Stimulated activated CD8-positive, alpha-beta memory T cell treated with anti-CD3 and anti-CD28 coated beads, Interleukin-7, amount 100 ng/mL, for 24 hours (primary cell): ENCODE data around the gene NEK7.
"Not testable (repeated sequence)": the region's sequence is repeated elsewhere in the genome, so short reads cannot be mapped to it uniquely, and the experiment has no call there.

ENCODE experiments used
- DNase-seq: peaks from one replicate; pipeline ENCODE4 v3.0.0-alpha.2; 2020; ENCODE audit warnings: low read depth

NEK7 gene

DNA sequence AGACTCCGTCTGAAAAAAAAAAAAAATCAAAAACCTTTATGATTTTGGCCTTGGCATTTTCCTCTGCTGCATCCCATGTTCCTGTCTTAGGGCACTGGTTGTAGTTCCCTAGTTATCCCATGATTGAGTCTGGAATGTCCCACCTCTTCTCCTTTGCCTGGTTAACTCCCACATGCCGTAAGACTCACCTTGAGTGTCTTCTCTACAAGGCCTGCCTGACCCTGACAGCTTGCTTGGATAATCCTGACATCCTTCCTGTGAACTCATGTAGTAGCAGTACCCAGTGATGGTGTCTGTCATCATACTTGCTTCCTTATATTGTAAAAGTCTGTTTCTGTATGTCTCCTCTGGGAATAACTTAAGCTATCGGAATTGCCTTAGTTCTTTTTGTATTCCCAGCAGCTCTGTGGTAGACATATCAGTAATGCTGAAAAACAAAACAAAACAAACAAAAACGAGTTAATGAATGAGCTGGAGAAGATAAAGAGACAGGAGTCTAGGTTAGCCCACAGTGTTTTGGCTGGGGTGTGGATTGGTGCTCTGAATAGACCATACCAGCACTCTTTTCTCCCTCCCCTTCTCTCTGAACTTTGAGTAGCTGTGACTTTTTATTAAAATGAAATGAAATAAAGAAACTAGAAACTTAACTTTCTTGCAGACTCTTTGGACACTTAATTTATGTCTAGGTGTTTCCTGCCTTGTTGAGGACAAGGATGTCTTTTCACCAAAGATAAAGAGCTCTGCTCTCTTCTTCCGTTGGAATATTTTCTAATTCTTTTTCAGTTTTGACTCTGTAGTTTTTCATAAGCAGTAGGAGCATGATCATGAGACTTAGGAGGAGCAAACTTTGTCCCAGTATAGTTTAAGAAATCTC, 15.1 kb downstream of the NEK7 start:
- DNase-seq: no peak

DNA sequence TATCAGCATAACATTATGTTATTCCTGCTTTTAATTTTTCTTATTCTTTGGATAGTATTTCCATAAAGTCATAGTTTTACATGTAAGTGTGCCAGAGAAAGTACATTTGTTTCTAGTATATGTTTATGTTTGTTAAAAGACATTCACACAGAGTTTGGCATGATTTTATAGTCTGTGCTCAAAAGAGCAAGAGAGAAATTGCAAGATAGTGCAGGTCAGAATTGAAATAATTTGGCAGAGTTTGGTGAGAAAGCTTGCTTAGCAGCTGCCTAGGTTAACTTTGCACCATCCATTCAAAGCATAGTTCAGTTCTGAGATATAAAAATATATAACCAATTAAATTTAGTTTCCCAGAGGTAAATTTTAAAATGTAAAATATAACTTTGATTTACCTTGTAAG, 17.0 kb downstream of the NEK7 start:
- no peak for DNase-seq

DNA sequence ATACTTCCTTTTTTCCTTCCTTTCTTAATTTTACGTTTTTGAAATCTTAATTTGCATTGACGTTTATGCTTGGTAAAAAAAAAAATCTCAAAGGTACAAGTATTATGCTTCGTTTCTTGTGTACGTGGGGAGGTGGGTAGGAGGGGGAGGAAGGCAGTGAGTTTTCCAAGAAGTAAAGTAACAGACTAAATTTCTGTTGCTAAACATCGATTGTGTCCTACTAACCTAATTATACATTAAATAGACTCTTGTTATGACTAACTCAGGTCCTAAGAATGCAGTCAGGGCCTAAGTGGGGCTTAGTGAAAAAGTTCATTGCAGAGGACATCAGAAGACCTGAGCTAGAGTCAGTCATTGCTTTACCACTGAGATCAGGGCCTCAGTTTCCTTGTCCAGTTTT, 17.5 kb downstream of the NEK7 start:
- DNase-seq: no peak

DNA sequence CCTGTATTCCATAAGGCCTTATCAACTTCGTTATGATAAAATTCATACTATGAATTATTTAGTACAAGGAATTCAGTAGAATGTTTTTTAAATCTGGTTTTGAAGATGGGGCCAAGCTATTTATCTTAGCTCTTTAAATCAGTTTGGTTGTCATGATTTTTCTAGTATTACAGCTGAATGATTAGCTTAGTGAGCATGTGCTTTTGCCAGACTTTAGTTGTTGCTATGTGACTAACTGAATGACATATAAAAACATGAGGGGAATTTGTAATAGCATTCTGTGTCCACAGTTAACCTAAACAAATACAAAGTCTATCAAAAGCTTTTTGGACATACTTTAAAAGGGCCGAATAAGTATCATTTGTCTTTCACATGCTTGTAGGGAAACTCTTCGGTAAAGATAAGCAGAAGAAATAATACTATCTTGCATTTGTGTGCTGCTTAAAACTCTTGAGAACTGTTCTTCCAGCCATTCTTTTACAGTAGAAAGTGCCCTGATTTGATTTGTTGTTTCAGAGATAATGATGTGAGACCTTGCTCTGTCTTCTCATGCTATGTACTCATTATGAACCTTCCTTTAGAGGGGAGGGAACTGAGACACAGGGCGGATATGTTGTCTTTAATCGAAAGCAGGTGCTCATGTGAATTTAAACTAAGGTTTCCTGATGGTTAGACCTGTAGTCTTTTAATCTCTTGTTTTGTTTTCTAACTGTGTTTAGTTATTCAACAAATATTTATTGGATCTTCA, 18.8 kb downstream of the NEK7 start:
- DNase-seq: no peak

DNA sequence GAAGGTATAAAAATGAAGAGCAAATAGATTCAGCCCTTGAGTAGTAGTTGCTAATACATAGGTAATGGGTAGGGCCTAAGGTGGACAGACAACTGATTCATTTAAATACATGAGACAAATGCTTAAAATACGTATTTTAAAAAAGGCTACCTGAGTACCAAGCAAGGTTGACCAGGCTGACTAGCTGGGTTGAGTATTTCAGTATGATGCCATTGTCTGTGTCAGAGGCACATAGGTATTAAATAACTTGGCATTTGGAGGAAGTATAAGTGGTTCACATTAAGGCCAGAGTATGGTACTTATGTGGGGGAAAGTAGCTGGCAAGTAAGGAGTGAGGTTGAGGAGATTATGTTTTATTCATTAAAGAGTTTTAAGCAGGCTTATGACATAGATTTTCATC, 19.4 kb downstream of the NEK7 start:
- DNase-seq: no peak

DNA sequence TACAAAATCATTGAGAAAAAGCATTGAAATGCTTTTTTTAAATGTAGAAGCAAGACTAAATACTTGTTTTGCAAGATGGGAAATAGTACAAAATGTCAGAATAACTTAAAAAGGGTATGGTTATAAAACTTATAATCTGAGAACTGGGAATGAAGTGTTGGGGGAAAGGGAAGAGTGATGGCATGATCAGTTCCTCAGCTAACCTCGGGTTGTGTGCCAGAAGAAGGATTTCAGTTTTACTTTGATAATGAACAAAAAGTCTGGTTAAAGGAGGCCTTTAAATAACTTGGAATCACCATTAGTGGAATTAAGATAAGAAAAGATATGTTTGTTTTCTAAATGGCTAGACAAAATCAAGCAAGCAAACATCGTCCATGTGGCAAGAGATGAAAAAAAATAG, 20.7 kb downstream of the NEK7 start:
- DNase-seq: no peak

DNA sequence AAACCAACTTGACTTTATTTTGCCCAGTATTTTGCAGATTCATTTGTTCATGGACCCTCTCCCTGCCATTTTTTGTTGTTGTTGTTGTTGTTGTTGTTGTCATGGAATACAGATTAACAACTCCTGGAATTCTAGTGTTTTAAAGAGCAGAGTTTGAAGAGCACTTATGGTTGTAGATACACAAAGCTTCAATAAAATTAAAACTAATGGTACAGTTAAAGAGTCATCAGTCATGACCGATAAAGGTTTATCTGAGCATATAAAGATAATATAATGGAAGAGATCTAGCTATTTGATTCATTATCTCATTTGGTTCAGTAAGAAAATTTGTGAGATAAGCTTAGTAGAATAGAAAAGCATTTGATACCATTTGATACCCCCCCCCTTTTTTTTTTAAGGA, 21.8 kb downstream of the NEK7 start:
- no peak for DNase-seq

DNA sequence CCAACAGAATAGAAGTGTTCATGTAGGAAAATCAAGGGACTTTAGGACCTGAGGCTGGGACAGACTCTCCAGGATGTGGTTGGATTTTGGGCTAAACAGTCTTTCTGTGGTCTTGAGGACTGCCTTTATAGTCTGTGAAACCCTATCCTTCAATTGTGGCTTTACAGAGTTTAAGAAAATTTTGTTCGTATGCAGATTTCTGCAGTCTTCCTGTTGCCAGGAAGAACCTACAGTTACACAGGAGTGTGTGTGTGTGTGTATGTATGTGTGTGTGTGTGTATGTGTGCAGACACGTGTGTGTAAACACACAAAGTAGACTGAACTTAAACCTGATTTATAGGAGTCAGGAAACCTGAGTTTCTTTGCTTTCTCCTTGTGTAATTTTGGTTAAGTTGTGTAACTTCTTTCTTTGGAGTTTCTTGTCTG, 22.8 kb downstream of the NEK7 start:
- DNase-seq: no peak

DNA sequence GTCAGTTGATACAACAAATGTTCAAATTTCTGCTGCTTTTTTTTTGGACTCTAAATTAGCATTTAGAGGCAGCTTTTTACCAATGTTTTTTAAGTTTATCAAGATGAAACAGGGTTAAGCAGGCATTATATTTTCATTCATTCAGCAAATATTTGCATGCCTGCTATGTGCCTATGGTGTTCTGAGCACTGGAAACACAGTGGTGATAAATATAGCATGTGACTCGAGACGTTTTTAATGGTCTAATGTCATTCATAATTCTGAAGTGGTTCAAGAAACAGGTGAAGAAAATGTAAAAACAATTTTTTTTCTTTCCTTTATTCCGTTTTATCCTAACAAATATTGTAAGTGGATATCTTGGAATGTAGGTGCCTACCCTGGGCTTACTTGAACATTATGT, 26.8 kb downstream of the NEK7 start:
- no peak for DNase-seq

DNA sequence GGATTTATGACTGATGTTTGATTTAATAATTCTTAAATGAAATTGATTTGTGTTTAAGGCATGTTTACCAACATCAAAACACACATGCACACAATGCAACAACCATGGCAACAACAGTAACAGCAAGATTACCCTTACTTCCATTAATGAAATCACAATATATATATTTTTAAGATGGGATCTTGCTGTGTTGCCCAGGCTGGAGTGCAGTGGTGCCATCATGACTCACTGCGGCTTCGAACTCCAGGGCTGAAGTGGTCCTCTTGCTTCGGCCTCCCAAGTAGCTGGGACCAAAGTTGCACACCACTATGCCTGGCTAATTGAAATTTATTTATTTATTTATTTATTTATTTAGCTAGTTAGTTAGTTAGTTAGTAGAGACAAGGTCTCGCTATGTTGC, 27.7 kb downstream of the NEK7 start:
- no peak for DNase-seq

DNA sequence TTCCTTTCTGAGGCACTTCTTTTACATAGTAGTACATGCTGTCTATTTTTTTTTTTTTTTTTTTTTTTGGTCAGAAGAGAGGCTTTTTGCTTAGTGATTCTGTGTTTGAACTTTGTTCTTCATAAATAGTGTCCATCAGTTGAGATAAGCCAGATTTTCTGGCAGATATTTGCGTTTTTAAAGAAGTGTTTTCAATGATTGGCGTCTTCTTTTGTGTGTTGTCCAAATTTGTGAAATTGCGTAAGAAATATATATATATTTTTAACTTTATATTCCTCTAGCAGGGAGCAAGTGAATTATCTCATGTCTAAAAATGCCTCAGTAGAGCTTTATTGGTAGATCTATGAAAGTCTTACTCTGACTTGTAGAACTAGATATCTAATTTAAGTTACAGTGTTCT, 28.3 kb downstream of the NEK7 start:
- DNase-seq: no peak

DNA sequence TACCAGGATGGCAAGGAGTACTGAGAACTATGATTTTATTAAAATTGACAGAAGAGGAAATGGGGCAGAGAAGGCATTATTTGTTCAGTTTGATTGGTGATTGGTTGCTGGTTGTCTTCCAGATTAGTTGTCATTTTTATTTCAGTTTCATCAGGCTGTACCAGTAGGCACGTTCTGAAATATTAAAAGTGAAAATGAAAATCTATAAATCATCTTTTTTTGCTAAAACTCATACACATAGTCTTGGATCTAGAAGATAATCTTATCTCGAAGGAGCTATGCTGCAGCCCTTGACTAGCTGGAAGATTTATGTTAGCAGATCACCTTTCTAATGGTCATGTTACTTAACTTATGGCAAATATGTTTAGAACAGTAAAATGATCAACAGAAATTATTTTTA, 29.0 kb downstream of the NEK7 start:
- no peak for DNase-seq

DNA sequence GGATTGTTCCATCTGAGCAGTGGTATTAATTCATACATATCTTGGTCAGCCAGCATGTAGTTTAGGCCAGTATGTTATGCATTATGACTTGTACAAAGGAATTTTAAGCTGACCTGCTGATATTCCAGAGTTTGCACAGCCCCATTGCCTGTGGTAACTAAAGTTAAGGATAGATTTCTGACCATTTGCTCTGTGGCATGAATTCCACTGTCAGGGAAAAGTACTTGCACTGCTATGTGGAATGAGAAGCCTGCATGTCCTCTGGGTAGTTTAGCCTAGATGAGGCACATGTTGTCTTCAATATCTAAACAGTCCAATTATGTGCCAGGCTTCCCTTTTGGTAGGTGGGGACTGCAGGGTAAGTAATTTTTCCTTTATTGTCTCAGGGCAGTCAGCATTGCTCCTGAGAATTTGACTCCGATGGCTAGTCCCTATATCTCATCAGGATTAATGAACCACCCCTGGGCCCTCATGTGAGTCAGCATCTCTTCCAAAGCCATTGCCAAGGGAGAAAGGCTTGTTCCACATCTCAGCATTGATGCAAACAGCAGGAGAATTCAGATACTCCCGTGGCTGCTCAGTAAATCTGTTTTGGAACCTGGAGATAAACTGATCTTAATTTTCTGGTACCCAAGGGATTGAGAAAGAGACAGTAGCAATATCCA, 30.2 kb downstream of the NEK7 start:
- no peak for DNase-seq

DNA sequence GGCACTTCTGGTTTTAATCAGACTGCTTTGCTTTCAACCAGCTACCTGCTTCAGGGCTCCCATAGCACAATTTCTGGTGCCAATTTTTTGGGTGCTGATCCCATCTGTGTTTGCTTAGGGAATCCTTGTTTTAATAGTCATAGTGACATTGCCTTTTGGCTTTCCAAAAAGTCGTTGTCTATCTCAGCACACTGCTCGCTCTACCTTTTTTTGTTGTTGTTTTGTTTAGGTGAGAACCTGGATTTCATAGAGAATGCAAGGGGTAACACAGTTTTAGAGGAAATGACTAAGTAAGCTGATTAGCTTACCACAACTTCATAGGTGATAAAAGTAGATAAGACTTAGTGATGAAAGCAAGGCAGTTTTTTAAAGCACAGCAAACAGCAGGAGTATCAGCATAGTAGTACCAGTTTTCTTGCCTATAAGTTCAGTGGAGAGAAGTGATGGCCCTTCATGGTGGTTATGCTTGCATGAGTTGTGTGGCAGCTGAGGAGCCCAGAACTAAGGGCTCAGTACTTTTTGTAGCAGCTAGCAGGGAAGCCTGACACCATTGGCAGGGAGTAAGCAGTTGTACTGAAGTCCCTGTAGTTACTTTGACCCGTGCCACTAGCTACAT, 31.3 kb downstream of the NEK7 start:
- DNase-seq: no peak

DNA sequence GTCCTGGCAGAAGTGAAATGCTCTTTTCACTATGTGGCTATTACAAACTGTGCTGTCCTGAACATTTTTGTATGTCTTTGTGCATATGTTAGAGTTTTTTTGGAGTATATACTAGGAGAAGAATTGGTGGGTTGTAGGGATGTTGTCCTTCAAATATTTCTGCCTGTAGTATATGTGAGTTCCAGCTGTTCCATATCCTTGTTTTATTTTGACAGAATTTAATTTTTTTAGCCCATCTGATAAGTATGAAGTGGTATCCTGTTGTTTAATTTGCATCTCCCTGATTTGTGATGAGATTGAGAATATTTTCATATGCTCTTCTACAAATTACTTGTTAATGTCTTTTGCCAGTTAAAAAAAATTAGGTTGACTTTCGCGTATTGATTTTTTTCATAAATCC, 34.3 kb downstream of the NEK7 start:
- no peak for DNase-seq

DNA sequence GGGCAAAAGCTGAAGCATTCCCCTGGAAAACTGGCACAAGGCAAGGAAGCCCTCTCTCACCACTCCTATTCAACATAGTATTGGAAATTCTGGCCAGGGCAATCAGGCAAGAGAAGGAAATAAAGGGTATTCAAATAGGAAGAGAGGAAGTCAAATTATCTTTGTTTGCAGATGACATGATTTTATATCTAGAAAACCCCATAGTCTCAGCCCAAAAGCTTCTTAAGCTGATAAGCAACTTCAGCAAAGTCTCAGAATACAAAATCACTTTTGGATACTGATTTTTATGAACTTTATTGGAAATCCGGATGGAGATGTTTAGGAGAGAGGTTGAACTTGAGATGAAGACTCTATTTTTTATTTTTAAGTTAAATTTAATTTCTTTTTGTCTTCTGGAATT, 37.1 kb downstream of the NEK7 start:
- DNase-seq: not testable (repeated sequence)

DNA sequence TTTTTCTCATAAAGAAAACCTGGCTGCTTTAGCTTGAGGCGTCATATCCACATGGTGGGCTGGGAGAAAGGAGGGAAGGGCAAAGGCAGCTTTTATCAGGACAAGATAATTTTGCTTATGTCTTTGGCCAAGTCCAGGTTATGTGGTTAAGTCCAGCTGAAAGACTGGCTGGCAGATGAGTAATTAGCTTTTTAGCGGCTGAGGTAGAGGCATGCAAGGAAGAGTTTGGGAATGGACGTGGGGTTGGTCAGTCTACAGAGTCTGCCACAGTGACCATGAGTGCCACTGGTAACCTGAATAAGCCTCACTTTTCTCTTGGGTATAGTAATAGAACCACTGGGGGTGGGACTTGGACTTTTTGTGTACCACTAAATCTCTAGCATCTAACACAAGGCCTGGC, 39.8 kb downstream of the NEK7 start:
- no peak for DNase-seq

DNA sequence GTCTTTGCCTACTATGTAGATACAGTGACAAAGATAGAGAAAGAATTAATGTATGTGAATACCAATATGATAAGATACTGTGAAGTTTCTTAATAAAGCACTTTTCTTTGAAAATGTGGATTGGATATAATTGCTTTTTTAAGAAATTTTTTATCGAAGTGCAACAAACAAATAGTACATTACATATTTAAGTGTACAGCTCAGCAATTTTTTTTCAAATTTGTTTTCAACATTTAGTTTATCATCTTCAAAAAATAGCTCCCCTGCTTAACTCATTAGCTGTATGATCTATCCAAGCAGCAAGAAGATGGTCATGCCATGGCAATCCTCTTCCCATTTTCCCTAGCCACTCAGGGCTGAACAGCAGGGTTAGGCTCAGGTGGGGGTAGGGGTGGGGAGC, 40.5 kb downstream of the NEK7 start:
- DNase-seq: no peak

DNA sequence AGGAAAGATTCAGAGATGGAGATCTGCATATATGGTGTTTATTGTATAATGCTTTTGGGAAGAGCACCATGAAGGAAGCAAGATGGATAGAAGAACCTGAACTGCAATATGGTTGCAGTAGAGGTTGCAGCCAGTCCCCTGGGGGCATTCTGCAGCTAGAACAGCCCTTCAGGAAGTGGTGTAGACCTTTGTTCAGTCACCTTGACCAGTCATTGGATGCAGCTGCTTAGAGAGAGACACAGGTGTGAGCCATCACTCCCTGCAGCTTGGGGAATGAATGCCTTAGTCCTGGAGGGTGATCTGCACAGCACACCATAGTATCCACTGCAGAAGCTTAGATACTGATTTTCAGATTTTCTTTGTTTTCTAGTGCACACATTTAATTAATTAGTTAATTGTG, 42.3 kb downstream of the NEK7 start:
- no peak for DNase-seq

DNA sequence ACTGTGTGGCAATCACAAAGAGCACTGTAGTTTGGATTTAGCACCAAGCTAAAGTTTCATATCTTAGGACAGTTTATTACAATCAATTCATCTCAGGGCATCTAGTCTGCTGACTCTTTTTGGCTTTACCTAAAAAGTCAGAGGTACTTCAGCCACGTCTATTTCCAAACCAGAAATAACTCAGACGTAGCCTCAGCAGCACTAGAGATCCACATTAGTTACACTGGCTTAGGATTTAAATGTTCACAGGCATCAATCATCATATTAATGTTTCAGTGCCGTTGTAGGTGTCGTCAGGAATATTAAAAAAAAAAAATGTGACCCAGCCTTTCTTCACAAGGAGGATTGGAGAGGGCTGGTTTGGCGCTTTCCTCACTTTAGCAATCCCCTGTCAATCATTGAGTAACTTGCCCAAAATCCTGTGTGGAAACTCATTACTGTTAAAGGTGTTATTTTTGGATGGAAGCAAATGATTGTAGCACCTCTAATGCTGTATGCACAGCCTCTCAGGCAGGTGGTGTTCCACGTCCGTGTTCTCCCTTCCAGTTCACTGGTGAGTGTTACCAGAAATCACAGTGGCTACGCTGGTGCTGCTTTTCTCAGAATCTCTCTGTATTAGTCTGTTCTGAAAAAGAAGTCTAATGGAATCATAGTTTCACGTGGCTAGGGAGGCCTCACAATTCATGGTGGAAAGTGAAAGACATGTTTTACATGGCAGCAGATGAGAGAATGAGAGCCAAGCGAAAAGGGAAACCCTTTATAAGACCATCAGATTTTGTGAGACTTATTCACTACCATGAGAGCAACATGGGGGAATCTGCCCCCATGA, 45.4 kb downstream of the NEK7 start:
- no peak for DNase-seq

DNA sequence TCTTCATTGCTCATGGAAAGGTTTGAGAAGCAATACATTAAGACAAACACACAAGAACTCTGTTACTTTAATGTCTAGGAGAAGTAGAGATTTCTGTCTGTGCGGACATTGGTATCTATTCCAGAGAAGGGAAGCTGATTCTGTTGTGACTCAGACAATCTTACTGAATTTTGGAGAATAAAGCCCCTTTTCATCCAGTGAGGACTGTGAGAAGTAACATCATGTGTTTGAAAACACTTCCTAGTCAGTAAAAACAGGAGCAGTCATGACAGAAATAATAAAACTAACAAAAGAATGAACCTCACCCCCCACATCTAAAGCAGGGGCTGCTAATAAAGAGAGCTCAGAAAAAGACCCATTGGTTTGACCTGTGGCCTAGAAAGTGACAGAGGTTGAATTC, 46.6 kb downstream of the NEK7 start:
- DNase-seq: no peak
